ENCODE results near the gene PODN.

Gene PODN

DNA sequence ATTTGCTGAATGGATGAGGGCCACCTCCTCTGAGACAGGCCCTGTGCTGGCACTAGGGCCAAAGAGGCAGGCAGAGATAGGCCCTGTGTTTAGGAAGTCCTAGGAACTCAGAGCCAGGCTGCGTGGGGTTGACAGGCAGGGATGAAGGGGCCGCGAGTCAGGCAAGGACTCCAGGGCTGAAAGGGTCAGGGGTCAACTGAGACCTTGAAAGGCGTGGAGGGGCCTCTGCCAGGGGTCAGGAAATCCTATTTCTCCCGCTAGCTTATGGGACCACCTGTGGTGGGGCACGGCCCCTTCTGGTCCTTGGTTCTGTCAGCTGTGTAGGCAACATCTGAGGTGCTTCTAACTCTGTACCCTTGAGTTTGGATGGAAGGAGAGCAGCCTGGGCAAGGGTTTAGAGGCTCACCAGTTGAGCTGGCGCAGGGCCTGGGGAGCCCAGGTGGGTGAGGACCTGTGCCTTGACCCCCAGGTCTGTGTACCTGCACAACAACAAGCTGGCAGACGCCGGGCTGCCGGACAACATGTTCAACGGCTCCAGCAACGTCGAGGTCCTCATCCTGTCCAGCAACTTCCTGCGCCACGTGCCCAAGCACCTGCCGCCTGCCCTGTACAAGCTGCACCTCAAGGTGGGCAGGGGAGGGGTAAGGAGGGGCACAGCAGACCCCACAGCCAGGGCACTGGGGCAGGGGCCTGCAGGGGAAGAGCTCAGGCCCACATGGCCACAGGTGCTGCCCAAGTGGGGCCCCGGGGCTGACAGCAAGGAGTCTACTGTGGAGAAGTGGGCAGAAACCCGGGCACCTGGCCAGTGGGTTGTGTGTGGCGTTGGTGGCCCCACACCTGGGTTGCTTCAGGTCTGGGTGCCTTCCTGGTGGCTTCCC, 14.9 kb downstream of the PODN start:
- no peaks in the 10 kb centered on the region for H3K36me3 ChIP-seq (ENCODE audit: control insufficient read depth, insufficient read depth, low read length)
- TF ChIP-seq, protein P1, sequence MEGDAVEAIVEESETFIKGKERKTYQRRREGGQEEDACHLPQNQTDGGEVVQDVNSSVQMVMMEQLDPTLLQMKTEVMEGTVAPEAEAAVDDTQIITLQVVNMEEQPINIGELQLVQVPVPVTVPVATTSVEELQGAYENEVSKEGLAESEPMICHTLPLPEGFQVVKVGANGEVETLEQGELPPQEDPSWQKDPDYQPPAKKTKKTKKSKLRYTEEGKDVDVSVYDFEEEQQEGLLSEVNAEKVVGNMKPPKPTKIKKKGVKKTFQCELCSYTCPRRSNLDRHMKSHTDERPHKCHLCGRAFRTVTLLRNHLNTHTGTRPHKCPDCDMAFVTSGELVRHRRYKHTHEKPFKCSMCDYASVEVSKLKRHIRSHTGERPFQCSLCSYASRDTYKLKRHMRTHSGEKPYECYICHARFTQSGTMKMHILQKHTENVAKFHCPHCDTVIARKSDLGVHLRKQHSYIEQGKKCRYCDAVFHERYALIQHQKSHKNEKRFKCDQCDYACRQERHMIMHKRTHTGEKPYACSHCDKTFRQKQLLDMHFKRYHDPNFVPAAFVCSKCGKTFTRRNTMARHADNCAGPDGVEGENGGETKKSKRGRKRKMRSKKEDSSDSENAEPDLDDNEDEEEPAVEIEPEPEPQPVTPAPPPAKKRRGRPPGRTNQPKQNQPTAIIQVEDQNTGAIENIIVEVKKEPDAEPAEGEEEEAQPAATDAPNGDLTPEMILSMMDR (IDR thresholded peaks at IDR 0.05), result no peak
- no peaks in the 10 kb centered on the region for H3K9me3 ChIP-seq (ENCODE audit: control insufficient read depth, low read length)
- H3K4me2 ChIP-seq (ENCODE audit: low read length), result no peak overlapping the region
- no peaks in the 10 kb centered on the region for H3K4me1 ChIP-seq
- no peak overlapping the region for H3K4me3 ChIP-seq (ENCODE audit: low read depth, low read length)
- no peaks in the 10 kb centered on the region for H3K79me2 ChIP-seq
- no peak overlapping the region for H2AFZ ChIP-seq
- H3K9ac ChIP-seq, result no peak overlapping the region
- H3K27ac ChIP-seq, result no peak overlapping the region
- no peaks in the 10 kb centered on the region for H3K27me3 ChIP-seq (ENCODE audit: control insufficient read depth, insufficient read depth, low read length)

DNA sequence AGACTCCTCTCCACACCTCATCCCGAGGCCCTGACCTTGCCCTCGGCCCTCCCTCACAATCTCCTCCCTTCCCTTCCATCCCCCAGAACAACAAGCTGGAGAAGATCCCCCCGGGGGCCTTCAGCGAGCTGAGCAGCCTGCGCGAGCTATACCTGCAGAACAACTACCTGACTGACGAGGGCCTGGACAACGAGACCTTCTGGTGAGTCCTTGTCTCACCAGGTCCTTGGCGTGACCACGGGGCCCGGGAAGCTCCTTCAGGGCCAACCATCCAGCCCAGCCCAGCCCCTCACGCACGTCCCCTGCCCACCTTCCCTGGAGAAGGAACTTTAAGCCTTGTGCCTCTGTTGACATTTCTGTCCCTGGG, 15.6 kb downstream of the PODN start:
- Histone ChIP-seq H3K9ac (no peak overlapping the region), H3K79me2 (no peaks in the 10 kb centered on the region), H3K27ac (no peak overlapping the region), H3K4me1 (no peaks in the 10 kb centered on the region), H3K27me3 (ENCODE audit: control insufficient read depth, insufficient read depth, low read length) (no peaks in the 10 kb centered on the region), H3K9me3 (ENCODE audit: control insufficient read depth, low read length) (no peaks in the 10 kb centered on the region), H2AFZ (no peak overlapping the region), H3K4me3 (ENCODE audit: low read depth, low read length) (no peak overlapping the region), H3K36me3 (ENCODE audit: control insufficient read depth, insufficient read depth, low read length) (no peaks in the 10 kb centered on the region), H3K4me2 (ENCODE audit: low read length) (no peak overlapping the region)
- TF ChIP-seq, protein P1 (IDR thresholded peaks at IDR 0.05), result no peak

DNA sequence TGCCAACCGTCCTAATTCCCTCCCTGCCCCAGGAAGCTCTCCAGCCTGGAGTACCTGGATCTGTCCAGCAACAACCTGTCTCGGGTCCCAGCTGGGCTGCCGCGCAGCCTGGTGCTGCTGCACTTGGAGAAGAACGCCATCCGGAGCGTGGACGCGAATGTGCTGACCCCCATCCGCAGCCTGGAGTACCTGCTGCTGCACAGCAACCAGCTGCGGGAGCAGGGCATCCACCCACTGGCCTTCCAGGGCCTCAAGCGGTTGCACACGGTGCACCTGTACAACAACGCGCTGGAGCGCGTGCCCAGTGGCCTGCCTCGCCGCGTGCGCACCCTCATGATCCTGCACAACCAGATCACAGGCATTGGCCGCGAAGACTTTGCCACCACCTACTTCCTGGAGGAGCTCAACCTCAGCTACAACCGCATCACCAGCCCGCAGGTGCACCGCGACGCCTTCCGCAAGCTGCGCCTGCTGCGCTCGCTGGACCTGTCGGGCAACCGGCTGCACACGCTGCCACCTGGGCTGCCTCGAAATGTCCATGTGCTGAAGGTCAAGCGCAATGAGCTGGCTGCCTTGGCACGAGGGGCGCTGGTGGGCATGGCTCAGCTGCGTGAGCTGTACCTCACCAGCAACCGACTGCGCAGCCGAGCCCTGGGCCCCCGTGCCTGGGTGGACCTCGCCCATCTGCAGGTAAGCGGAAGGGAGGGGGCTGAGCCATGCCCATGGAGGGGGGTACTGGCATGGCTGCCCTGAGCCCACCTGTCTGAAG, 16.5 kb downstream of the PODN start:
- Histone ChIP-seq H3K9me3 (ENCODE audit: control insufficient read depth, low read length) (no peaks in the 10 kb centered on the region), H3K79me2 (no peaks in the 10 kb centered on the region), H3K27me3 (ENCODE audit: control insufficient read depth, insufficient read depth, low read length) (no peaks in the 10 kb centered on the region), H3K4me2 (ENCODE audit: low read length) (no peak overlapping the region), H3K36me3 (ENCODE audit: control insufficient read depth, insufficient read depth, low read length) (no peaks in the 10 kb centered on the region), H3K4me1 (no peaks in the 10 kb centered on the region), H3K9ac (no peak overlapping the region), H3K4me3 (ENCODE audit: low read depth, low read length) (no peak overlapping the region), H3K27ac (no peak overlapping the region), H2AFZ (no peak overlapping the region)
- TF ChIP-seq, protein P1 (IDR thresholded peaks at IDR 0.05), result no peak

DNA sequence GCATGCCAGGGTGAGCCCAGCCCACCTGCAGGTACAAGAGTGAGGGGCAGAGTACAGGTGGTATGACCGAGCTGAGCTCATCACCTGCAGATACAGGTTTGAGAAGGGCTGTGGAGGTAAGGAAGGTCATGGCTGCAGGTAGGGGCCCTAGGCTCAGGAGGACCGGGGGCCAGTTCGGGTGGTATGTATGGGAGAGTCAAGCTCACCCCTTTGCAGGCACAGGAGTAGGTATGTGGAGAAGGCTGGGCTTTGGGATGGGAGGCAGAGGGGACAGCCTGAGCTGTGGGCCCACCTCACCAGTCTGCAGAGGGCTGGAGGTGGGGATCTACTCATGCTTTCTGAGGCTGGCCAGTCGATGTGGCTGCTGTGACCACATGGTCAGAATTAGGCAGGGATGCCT, 17.2 kb downstream of the PODN start:
- Histone ChIP-seq H2AFZ (no peak overlapping the region), H3K79me2 (no peaks in the 10 kb centered on the region), H3K4me2 (ENCODE audit: low read length) (no peak overlapping the region), H3K4me1 (no peaks in the 10 kb centered on the region), H3K27ac (no peak overlapping the region), H3K9me3 (ENCODE audit: control insufficient read depth, low read length) (no peaks in the 10 kb centered on the region), H3K4me3 (ENCODE audit: low read depth, low read length) (no peak overlapping the region), H3K36me3 (ENCODE audit: control insufficient read depth, insufficient read depth, low read length) (no peaks in the 10 kb centered on the region), H3K9ac (no peak overlapping the region), H3K27me3 (ENCODE audit: control insufficient read depth, insufficient read depth, low read length) (no peaks in the 10 kb centered on the region)
- TF ChIP-seq, protein P1 (IDR thresholded peaks at IDR 0.05), result no peak

All from parathyroid adenoma (tissue), 2 donors.